PFSK-1 (cell line): ENCODE data around the gene SWAP70. TPM values are rescaled to one million over a fixed set of nuclear protein-coding genes. Genes with fewer than 3 reads are reported as not detected.
A peak's percentile ranks its signal among the peaks of the same experiment; 100 is the strongest.

Experiments used
- FOXP2 ChIP-seq: optimal IDR thresholded peaks from 2 replicates; pipeline ENCODE3; 2011; ENCODE audit warnings: borderline replicate concordance, control low read depth, inconsistent platforms; ENCODE audit not compliant: insufficient read depth; ENCODE audit errors: extremely low read length, extremely low read depth
- POLR2AphosphoS5 ChIP-seq: IDR thresholded peaks from 2 replicates; pipeline ENCODE4 v1.6.1; 2012; ENCODE audit warnings: low read depth, mild to moderate bottlenecking, control low read depth, low read length, moderate library complexity
- SIN3A ChIP-seq: IDR thresholded peaks from 2 replicates; pipeline ENCODE4 v1.6.1; 2012; ENCODE audit warnings: mild to moderate bottlenecking, low read length, moderate library complexity, borderline replicate concordance; ENCODE audit not compliant: insufficient read depth
- TAF1 ChIP-seq: IDR thresholded peaks from 2 replicates; pipeline ENCODE4 v1.6.1; 2012; ENCODE audit warnings: low read length, control low read depth, borderline replicate concordance; ENCODE audit not compliant: insufficient read depth
- polyA plus RNA-seq: library from polyadenylated mRNA; unstranded; fragments of >200 nt; gene quantifications from one replicate; pipeline ENCODE4 v1.2.1, GENCODE V29; 2012; ENCODE audit warnings: low read depth, missing spikeins; ENCODE audit not compliant: insufficient read length
- TF ChIP-seq, protein P1 (sequence below), 2 experiments: IDR thresholded peaks; 2 replicates each; pipeline versions ENCODE4 v1.6.1 to v1.8.0; 2011 to 2012; ENCODE audit warnings: low read depth in 2 of 2, low read length in 2 of 2, control low read depth in 1 of 2, inconsistent platforms in 1 of 2, mild to moderate bottlenecking in 1 of 2, moderate library complexity in 1 of 2; ENCODE audit not compliant: insufficient read depth in 1 of 2

The SWAP70 gene
- 35.2 TPM for polyA plus RNA-seq

DNA sequence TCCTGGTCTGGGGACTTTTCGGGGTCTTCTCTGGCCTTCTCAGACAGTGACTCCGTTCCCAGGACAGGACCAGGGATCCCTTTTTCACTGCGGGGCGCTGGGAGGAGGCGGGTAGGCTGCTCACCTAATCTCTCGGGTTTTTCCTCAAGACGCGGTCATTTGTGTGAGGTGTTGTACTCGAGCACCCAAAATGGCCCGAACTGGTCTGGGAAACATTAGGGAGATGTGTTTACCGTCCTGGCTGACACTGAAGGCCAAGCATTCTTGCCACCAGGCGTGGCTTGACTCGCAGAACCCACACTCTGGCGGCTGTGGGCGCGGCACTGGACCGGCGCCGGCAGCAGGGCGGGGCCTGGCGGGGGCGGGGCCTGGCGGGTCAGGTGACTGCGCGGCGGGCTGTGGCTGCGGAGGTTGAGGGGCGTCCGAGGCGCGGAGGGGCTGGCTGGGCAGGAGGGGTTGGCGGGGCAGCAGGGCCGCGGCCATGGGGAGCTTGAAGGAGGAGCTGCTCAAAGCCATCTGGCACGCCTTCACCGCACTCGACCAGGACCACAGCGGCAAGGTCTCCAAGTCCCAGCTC, at the start of gene SWAP70:
SWAP70 (plus strand) TSS at position 379 of the 577 bp plus-strand sequence; CDS start at position 482, 103 bp downstream.
- TF ChIP-seq, protein P1, sequence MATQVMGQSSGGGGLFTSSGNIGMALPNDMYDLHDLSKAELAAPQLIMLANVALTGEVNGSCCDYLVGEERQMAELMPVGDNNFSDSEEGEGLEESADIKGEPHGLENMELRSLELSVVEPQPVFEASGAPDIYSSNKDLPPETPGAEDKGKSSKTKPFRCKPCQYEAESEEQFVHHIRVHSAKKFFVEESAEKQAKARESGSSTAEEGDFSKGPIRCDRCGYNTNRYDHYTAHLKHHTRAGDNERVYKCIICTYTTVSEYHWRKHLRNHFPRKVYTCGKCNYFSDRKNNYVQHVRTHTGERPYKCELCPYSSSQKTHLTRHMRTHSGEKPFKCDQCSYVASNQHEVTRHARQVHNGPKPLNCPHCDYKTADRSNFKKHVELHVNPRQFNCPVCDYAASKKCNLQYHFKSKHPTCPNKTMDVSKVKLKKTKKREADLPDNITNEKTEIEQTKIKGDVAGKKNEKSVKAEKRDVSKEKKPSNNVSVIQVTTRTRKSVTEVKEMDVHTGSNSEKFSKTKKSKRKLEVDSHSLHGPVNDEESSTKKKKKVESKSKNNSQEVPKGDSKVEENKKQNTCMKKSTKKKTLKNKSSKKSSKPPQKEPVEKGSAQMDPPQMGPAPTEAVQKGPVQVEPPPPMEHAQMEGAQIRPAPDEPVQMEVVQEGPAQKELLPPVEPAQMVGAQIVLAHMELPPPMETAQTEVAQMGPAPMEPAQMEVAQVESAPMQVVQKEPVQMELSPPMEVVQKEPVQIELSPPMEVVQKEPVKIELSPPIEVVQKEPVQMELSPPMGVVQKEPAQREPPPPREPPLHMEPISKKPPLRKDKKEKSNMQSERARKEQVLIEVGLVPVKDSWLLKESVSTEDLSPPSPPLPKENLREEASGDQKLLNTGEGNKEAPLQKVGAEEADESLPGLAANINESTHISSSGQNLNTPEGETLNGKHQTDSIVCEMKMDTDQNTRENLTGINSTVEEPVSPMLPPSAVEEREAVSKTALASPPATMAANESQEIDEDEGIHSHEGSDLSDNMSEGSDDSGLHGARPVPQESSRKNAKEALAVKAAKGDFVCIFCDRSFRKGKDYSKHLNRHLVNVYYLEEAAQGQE (IDR thresholded peaks at IDR 0.05; ENCODE audit: insufficient read depth in 1 of 2, low read depth in 2 of 2, low read length in 2 of 2): no peak
- TF ChIP-seq SIN3A: no peak
- TF ChIP-seq POLR2AphosphoS5: peak; percentile 68; the same call in 1 of the 2 replicates
- TF ChIP-seq TAF1: peak; percentile 41; the same call in 1 of the 2 replicates
- TF ChIP-seq FOXP2: peak; percentile 66

- TF ChIP-seq POLR2AphosphoS5: no peak
- TF ChIP-seq TAF1: no peak
- no peak for TF ChIP-seq SIN3A
- TF ChIP-seq FOXP2: no peak
- TF ChIP-seq, protein P1 (IDR thresholded peaks at IDR 0.05; ENCODE audit: insufficient read depth in 1 of 2, low read depth in 2 of 2, low read length in 2 of 2): no peak
These were observed 48.8 kb upstream of the SWAP70 start for GRCh38 chr11:9615031-9615451.

- TF ChIP-seq POLR2AphosphoS5: no peak
- TF ChIP-seq, protein P1 (IDR thresholded peaks at IDR 0.05; ENCODE audit: insufficient read depth in 1 of 2, low read depth in 2 of 2, low read length in 2 of 2): no peak
- no peak for TF ChIP-seq FOXP2
- no peak for TF ChIP-seq TAF1
- no peak for TF ChIP-seq SIN3A
These were observed 47.7 kb upstream of the SWAP70 start for GRCh38 chr11:9616042-9616675.

DNA sequence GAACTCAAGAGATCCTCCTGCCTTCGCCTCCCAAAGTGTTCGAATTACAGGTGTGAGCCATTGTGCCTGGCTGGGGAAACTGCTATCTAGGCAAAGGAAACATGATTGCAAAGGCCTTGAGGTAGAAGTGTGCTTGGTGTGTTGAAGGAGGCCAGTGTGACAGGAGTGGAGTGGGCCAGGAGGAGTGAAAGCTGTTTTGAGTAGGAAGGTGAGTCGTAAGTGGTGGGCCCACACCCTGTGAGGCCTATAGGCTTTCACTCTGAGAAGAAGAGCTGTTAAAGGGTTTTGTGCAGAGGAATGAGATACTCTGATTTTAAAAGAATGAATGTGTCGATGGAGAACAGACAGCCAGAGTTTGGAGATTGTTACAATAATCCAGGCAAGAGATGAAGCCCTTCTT, 47.0 kb upstream of the SWAP70 start:
- TF ChIP-seq, protein P1 (IDR thresholded peaks at IDR 0.05; ENCODE audit: insufficient read depth in 1 of 2, low read depth in 2 of 2, low read length in 2 of 2): no peak
- TF ChIP-seq TAF1 (no peak), POLR2AphosphoS5 (no peak), SIN3A (no peak), FOXP2 (no peak)
